HG03521 (cell line): ENCODE data around the gene NDUFS8.

Experiments
- ATAC-seq: cut with Tn5 transposase; IDR thresholded peaks from one replicate; pipeline ENCODE4 v1.9.1; 2021; ENCODE audit warnings: mild to moderate bottlenecking, moderate library complexity; ENCODE audit not compliant: unreplicated experiment

The NDUFS8 gene

DNA sequence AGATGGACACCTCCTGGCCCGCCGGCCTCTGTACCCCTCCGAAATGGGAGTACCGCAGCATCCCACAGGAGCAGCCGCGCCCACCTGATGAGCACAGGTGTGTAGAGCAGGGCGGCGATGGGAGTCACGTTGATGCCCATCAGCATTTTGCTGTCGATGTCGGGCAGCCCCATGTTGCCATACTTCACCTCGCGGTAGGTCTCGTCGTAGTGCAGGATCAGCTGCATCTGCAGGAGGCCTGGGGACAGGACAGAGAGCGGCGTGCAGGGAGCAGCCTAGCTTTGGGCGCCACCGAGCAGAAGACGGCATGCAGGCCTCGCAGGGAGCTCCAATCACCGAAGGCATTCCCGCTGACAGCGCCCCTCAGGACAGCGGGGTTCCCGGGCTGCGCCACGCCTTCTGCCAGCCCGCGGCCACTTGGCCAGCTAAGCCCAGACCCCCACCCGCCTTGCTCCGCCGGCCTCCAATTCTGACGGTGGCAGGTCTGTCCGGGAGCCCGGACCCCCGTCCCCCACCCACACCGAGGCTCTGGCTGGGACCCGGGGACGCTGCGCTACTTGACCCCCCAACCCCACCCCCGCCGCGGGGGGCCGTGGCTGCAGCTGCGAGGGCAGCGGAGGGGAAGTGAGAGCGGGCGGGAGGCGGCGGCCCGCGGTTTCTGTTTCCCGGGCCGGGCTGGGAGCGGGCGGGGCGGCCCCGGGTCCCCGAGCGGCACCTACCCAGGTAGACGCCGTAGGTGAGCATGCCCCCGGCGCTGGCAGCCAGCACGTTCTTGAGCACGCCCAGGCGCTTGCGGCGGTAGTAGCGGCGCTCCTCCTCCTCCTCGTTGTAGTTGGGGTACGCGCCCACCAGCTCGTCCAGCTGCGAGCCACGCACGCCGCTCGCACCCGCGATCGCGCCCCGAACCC is 27.3 kb upstream of the NDUFS8 start:
- ATAC-seq = peak; percentile 32

DNA sequence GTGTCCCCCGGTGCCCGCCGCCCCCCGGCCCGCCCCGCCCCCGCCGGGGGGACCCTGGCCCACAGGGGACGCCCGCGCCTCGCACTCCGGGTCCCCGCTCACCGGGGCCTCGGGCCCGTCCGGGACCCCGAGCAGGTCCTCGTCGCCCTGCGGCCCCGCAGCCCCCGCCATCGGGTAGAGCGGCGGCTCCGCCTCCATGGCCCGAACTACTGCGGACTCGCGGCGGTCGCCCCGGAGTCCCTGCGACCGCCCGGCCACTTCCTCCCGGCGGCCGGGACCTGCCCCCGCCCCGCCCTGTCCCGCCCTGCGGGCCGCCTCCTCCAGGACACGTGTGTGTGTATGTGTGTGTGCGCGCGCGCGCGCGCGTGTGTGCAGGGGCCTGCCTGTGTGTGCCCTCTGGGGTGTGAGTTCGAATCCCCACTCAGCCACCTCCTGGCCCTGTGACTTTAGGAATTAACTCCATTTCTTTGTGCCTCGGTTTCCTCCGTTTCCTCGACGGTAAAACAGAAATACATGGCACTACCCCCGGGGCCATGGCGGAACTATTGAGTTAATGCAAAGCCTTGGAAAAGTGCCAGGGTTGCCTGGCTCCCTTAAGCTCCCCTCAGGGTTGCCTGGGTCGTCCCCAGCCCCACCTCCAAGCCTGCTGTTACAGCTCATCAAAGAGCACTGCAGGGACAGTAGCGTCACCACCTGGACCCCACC is 26.5 kb upstream of the NDUFS8 start, which contains the start of gene UNC93B1:
UNC93B1 (minus strand) TSS at position 252 of the 705 bp plus-strand sequence; CDS start at position 198, 54 bp downstream.
- peak; percentile 57 for ATAC-seq

DNA sequence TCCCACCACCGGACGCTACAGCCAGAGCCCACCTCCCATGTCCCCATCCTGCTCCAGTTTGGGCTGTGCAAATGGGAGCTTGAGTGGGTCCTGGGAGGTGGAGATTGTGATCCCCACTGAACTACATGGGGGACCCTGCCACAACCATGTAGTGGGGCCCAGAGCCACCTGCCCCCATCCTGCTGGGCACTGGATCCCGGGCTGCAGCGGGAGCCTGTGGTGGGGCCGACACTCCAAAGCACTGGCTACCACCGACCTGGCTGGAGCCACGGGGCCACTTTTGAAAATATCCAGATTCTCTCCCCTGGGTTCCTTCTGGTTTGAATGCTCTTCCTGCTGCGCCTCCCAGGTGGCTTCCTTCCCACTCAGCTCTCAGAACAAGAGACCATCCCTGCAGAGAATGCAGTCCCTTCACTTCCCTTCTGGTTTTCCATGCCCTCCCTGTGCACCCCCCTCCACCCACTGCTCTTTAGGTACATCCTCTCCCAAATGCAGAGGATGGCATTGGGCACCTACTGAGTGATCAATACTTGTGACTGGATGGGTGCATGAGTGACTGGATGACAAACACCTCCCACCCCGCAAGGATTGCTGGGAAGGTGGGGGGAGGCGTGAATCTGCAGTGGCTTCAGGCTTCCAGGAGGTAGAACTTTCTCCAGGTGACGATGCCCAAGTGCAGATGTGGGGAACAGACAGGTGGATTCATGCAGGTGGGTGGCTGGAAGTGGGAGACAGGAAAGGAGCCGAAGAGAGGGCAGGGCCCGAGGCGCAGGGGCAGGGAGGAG is 25.7 kb upstream of the NDUFS8 start:
- ATAC-seq = no peak

DNA sequence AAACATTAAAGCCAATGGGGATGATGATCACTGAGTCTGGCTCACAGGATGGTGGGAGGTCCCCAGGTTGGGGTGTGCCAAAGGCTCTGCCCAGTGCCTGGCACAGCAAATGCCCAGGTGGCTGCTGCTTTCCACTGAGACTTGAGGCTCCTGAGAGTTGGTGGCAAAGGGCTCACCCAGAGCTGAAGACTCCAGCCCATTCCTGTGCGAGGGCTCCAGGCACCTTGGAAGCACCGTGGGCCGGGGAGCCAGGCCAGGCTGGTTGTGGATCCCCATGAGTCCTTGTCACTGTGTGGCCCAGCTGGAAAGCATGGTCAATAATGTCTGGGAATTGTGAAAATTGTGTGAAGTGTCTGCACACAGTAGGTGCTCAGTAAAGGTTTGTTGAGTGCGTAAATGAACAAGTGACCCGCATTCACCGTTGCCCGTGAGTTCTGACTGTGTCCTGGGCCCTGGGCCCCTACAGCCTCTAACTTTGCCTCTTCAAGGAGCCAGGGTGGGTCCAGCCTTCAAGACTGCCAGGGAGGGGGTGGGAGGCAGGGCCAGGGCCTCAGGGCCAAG is 23.8 kb upstream of the NDUFS8 start:
- ATAC-seq = no peak

DNA sequence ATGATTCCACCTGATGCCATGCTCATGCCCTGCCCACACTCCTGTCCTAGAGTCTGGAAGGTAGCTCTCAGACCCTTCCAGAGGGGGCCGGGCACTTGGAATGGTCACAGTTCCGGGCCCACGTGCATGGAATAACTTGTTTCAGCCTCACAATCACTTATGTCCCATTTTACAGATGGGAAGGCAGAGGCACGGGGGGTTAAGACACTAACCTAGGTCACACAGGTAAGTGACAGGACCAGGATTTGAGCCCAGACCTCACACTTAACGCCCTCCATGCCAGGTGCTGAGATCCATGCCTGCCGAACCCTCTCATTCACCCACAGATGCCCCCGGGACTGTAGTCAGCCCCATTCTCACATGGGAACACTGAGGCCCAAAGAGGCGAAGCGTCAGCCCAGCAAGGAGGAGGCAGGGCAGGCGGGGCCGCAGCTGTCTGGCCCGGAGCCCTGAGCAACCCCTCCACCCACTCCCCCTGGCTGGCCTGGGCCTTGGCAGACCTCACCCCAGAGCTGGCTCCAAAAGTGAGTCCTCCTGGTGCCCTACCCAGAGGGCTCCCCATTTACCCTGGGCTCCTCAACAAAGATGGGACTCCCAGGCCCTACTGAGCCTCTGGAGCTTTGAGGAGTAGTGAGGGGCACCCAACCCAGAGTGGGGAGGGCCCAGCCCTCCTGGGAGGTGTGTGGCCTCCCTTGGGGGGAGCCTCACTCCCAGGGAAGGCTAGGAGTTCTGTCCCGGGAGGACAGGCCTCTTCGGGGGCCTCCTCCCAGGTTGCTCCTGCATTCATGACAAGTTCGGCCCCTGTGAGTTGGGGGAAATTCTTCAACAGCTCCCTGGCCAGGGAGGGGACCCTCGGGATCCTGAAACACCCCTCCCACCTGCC is 22.7 kb upstream of the NDUFS8 start:
- ATAC-seq = no peak

DNA sequence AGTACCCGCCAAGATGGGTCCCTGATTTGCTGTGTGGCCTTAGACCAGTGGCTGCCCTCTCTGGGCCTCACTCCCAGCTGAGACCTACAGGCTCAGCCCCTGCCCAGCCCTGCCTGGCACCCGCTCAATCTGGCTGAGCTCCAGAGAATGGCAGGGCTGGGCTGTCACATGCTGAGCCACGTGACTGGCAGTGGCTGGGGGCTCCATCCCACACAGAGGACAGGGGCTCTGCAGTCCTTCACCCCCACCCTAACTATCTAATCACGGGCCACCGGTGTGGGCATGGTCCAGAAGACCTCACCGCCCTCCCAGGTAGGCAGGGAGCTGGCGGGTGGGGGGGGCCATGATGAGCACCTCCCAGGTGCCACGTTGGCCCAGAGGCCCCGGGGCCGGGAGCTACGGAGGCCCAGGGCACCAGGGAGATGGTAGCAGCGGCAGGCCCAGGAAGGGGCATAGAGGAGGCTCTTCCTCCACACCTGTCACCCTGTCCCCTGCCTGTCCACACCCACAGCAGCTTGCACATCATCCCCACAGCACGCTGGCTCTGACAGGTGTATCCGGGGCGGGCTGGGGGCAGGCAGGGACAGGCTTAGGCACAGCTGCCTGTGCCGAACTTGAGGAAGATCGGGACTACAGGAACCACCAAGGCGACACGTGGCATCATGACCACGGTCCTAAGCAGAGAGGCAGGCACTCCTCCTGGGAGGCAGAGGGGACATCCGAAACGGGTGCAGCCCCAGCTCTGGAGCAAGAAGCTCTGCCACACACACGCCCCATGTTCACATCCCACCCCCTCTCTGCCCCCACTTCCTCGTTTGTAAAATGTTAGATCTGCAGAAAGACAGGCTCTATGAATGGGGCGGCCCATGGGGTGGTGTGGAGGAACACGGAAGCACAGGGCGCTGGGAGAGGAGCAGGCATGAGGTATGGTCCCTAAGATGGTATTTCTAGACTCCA is 21.8 kb upstream of the NDUFS8 start:
- no peak for ATAC-seq

DNA sequence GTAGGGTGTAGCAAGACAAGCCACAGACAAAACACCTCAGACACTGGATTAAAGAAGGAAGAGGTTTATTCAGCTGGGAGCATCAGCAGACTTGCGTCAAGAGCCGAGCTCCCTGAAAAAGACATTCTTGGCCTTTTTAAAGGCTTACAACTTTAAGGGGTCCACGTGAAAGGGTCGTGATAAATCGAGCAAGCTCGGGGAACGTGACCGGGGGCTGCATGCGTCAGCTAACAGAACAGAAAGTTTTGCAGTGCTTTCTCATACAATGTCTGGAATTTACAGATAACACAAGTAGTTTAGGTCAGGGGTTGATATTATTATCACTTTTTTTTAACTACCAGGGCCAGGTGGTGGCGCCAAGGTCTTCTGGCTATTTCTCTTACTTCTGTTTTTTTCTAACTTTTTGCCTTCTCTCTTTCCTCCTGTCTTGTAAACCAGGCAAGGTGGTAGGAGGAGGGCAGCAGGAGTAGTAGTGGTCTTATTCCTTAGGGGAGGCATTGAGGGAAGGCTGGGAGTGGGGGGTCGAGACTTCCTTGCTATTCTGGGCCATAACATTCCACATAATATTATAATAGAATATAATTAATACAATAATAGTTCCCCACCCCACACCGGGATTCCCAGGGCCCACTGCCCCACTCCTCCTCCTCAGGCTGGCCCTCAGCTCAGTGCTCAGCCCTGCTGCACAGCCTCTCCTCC is 20.9 kb upstream of the NDUFS8 start:
- no peak for ATAC-seq

DNA sequence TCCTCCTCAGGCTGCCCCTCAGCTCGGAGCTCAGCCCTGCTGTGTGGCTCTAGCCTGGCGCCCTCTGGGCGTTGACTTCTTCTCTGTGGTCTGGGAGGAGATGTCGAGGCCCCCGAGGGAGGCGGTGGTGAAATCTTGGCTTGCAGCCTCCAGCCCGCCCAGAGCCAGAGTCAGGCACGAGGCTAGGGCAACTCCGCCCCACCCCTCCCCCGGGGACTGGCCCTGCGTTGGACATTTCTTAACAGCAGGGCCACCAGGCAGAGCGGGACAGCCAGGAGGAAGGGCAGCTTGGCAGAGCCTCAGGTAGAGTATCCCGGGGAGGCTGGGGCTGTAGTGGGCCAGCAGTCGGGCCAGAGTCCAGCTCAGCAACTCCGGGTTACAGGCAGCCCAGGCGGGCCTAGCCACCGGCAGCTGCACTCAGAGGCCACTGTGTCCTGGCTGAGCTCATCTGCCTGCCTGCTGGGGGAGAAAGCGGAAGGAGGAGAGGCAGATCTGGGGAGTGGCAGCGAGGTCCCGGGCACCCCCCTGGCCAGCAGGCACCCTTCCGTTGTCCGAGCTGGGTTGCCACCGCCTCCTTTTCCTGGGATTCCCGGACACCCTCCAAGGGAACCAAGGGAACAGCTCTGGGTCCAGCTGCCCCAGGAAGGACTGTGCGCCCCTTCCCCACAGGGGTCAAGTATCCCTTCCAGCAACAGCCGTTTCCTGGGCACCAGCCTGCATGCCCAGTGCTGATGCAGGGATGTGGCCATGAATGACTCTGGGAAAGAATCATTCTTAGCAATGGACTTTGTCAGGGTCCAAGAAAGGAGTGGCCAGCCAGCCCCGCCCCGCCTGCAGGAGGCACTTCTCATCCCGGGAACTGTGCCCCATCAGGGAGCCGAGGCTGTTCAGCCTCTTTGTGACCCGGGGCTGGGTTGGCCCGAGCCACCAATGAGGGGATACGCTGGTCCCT is 20.1 kb upstream of the NDUFS8 start, which contains the start of gene ALDH3B1:
ALDH3B1 (plus strand) TSS at position 238 of the 952 bp plus-strand sequence. CDS start 4,971 bp downstream, outside the sequence.
- no peak for ATAC-seq

DNA sequence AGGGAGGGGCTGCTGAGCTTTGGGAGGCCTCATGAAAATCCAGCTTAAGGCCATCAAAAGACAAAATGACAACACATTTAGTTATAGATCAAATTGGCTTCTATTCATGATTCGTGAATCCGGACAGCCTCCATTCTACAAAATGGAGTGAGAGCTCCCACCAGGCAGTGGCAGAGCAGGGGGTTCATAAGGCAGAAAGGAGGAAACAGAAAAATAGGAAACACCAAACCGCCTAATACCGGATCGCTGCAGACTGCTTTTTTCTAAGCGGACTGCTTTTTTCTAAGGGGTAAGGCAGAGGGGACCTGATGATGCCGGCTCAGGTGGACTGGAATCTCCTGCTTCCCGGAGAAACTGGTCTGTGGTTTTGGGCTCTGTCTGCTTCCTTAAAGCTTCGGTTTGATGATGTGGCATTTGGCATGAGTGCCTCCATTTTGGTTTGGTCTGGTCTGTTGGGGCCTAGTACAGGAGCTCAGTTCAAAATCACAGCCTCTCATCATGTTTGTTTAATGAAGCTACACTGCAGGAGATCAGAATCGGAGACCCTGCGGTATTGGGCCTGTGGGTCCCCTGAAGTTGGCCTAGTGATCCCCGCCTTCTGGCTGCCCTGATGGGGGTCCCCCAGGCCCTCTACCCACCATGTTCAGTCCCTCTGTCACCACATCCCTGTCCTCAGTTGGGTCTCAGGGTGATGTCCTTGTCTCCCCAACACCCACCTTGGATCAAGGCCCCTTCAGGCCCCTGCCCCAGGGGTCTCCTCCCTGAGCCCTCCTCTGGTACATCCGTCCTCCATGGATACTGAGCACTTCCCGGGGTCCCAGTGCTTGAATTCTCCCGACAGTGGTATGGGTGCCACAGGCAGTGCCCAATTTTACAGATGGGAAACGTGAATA is 19.2 kb upstream of the NDUFS8 start:
- no peak for ATAC-seq

DNA sequence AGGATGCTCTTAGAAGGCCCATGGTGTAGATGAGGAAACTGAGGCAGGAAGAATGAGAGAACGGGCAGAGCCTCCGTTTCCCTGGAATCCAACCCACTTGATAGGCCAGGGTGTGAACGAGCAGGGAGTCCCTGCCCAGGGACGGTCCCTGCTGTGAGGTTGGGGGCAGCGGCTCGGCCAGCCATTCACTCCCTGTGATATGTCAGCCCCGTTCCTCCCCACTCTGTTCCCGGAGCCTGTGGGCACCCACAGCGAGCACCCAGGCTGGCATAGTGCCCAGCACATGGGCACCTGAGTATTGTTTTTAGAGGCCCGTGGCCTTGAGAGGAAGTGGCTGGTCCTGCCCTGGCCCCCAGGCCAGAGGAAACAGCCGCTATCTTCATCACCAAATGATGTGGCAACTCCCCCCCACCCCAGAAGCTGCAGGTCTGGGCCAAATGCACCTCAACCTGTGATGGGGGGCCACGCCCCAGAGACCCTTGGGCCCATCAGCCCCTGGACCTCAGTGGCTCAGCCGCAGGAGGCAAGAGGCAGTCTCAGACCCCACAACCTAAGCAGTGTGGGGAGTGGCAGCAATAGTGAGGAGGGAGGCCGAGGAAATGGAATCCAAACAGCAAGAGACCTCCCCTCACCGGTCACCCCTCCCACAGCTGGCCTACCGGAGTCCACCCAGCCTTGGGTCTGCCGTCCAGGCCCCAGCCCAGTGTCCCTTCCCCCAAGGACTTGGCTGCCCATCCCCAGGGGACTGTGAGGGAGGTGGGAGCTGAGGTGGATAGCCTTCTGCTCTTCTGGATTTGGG is 18.2 kb upstream of the NDUFS8 start:
- no peak for ATAC-seq

DNA sequence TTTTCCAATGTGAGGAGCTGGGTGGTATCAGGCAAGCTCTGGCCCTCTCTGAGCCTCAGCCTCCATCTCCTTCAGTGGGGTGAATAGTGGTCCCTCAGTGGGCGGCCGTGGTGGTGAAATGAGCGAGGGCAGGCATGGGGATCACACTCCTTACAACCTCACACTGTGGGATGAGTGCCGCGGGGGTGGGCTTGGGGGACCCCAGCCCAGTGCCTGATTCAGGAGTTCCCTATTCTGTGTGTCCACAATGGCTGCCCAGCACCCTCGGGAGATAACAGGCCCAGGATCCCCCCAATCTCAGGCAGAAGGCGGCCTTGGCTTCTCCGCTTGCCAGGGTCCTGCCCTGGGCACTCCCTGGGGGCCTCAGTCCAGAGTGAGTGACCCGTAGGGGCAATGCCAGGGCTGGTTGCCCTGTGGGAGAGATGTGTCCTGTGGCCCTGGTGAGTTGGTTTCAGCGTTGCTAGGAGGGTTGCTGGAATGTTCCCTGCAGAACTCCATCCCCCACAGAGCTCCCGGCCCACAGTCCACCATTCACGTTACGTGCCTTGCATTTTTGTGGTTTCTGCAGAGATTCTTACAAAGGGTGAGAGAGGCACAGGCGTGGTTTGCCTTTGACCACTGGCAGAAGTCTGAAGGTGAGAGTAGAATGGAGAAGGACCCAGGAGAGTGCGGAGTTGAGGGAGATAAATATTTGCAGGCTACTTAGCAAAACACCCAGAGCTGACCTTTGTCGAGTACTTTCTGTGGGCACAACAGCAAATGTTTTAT is 17.5 kb upstream of the NDUFS8 start:
- no peak for ATAC-seq

DNA sequence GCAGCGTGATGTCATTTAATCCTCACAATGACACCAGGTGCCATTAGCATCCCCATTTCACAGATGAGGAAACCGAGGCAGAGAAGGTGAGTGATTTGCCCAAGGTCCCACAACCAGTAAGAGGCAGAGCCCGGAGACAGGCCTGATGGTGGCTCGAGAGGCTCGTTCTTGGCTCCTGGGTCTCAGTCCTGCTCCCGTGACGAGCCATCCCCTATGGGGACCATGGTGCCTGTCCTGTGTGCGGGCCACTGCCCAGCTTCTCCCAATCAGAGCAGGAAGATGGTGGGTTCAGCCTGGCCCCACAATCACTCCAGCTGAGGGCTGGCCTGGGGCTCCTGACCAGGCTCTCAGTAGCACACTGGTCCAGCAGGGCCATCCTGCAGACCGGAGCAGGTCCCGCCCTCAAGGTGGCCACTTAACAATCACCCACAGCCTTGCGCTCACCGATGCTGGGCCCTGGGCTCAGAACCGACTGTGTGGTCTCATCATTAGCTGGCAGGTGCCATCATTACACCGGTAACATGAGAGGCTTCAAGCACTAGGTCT is 16.8 kb upstream of the NDUFS8 start:
- no peak for ATAC-seq

DNA sequence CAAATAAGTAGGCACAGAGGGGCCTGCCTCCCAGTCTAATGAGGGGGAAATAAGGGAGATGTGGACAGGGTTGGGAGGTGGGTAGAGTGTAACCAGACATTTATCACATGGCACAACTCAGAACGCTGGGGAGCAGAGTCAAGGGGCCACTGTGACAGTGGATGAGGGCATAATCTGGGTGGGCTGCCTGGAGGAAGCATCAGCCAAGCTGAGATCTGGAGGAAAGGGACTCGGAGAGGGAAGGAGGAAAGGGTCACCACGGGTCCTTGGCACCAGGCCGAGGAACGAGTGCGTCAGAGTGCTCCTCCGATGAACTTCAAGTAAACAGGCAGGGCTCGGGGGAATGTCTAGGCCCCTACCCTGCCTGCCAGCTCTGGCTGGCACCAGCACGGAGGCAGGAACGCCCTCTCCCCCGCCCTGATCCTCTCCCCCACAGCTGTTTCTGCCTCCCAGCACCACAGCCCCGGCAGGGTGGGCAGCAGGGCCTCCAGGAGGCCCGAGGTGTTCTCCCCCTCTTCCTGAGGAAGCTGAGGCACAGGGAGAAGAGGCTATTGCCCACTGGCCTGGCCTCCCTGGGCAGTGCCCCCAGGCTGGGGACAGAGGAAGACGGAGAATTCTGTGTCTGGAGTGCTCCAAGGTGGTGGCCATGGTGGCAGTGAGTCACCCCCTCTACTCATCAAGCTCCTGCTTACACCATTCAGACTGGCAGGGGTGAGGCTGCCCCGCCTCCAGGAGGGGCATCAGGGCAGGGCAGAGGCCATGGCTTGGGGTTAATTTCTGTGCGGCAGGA is 16.1 kb upstream of the NDUFS8 start:
- ATAC-seq = no peak
